Stimulated activated CD4-positive, alpha-beta T cell treated with anti-CD3 and anti-CD28 coated beads, Interleukin-4, amount 100 ng/mL, for 1 hour (primary cell): ENCODE results near the gene UBAP2L.
"Not testable (repeated sequence)": the region's sequence is repeated elsewhere in the genome, so short reads cannot be mapped to it uniquely, and the experiment has no call there.

Experiments used
- DNase-seq: peaks from one replicate; pipeline ENCODE4 v3.0.0-alpha.2; 2020

UBAP2L gene

GRCh38 chr1:154260127-154260526 lies 39.4 kb downstream of the UBAP2L start:
- no peak for DNase-seq

GRCh38 chr1:154263465-154264332 lies 42.9 kb downstream of the UBAP2L start:
- no peak for DNase-seq

- no peak for DNase-seq
Observed at GRCh38 chr1:154264454-154264853, 43.7 kb downstream of the UBAP2L start.

- no peak for DNase-seq
Observed at GRCh38 chr1:154265586-154265985, 44.8 kb downstream of the UBAP2L start.

- DNase-seq, result no peak
Observed at GRCh38 chr1:154270833-154271232, 50.1 kb downstream of the UBAP2L start.

GRCh38 chr1:154272217-154272998 lies 51.7 kb downstream of the UBAP2L start, which contains the start of gene HAX1:
Gene HAX1, plus strand, starts transcription at chr1:154272629. Its CDS starts 95 bp downstream, at chr1:154272724.
- DNase-seq, result peak; percentile 97

- DNase-seq, result no peak
Observed at GRCh38 chr1:154272999-154273563, 52.3 kb downstream of the UBAP2L start.

- DNase-seq, result peak; percentile 29
Observed at GRCh38 chr1:154276797-154277196, 56.0 kb downstream of the UBAP2L start.

GRCh38 chr1:154287591-154287990 lies 66.8 kb downstream of the UBAP2L start:
- DNase-seq, result not testable (repeated sequence)

- no peak for DNase-seq
Observed at GRCh38 chr1:154288661-154289060, 67.9 kb downstream of the UBAP2L start.

- DNase-seq, result no peak
Observed at GRCh38 chr1:154290921-154291320, 70.2 kb downstream of the UBAP2L start.

- no peak for DNase-seq
Observed at GRCh38 chr1:154295408-154296235, 74.9 kb downstream of the UBAP2L start.

GRCh38 chr1:154301582-154301981 lies 80.8 kb downstream of the UBAP2L start:
- DNase-seq, result no peak

- DNase-seq, result peak; percentile 43
Observed at GRCh38 chr1:154304664-154305337, 84.0 kb downstream of the UBAP2L start.

- DNase-seq, result no peak
Observed at GRCh38 chr1:154306151-154306550, 85.4 kb downstream of the UBAP2L start.

- not testable (repeated sequence) for DNase-seq
Observed at GRCh38 chr1:154307670-154308270, 87.0 kb downstream of the UBAP2L start.

GRCh38 chr1:154309136-154309535 lies 88.4 kb downstream of the UBAP2L start:
- DNase-seq, result not testable (repeated sequence)

- not testable (repeated sequence) for DNase-seq
Observed at GRCh38 chr1:154312229-154313065, 91.7 kb downstream of the UBAP2L start.

GRCh38 chr1:154313066-154313356 lies 92.3 kb downstream of the UBAP2L start:
- no peak for DNase-seq

- DNase-seq, result not testable (repeated sequence)
Observed at GRCh38 chr1:154314226-154314625, 93.5 kb downstream of the UBAP2L start.

GRCh38 chr1:154316704-154317103 lies 95.9 kb downstream of the UBAP2L start:
- DNase-seq, result no peak
